Midbrain (tissue), 1 donor: ENCODE data around the gene PXYLP1.
A peak's percentile ranks its signal among the peaks of the same experiment; 100 is the strongest.

Source experiments
- DNase-seq: peaks from one replicate; lab custom pipeline; 2025; lab: John Stamatoyannopoulos, UW

Gene PXYLP1

DNA sequence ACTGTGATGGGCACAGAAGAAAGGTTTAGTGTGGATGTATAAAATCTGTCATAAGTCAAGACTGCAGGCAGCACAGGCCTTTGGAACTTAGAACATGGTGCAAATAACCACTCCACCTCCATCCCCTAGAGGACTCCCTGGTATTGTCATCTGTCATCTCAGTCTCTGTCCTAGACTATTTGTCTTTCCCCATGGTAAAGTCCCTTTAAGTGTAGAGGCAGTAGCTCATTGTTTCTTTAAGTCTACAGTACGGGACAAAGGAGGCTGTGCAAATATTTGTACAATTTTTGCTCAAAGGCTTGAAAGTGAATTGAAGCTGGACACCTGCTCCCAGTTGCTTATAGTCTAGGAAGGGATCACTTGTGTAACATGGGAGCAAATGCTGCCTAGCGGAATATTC lies 3.2 kb upstream of the PXYLP1 start:
- no peak for DNase-seq

DNA sequence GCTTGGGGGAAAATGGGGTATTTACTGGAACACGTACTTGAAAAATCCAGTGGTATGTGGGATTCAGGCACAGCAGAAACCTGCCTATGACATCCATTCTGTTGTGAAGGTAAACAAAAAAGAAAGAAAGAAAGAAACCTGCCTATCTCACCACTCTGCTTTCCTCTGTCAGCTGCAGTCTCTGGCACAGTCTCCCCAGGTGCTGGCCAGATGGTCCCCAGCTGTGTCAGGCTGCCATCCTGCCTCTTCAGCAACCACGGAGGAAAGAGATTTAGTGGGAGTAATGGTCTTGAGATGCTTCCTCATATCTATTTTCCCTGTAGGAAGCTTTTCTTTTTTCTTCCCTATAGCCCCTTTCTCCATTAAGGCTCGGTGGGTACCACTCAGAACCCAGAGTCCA lies 2.5 kb upstream of the PXYLP1 start:
- DNase-seq = no peak

- DNase-seq = no peak
Measured at GRCh38 chr3:141230293-141230692, 1.3 kb upstream of the PXYLP1 start.

DNA sequence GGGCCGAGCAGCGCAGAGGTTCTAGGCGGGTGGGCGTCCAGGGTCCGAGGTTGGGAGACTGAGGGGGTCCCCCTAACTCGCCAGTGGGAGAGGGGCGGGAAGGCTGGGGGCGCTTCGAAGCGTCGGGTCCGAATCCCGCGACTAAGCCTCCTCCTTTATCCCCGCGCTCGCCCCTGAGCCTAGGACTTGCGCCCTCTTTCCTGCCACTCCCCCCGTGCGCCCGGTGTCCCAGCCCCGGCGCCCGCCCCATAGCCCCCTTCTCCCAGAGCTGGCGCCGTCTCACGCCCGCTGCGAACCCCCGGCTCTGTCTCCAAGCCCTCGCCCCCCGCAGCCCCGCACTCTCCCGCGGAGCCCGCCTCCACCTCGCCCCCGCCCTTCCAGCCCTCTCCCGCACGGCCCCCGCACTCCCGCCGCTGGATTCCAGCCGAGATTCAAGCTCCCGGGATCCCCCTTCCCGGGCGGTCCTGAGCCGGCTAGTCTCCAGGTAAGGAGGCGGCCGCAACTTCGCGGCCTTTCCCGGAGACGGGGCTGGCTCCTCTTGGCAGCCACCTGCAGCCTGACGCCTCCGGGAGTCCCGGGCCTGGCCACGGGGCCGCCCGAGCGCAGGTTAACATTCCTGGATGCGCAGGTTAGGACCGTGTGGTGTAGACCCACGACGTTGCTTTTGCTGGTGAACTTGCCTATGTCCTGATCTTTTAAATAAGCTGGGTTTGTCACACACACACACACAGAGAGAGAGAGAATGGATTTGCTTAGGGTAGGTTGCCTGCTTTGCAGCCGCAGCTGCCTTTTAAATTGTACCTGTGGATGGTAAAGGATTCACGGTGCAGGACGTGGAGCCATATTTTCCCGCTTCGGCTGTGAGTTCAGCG lies 563 bp downstream of the PXYLP1 start:
- DNase-seq = no peak

DNA sequence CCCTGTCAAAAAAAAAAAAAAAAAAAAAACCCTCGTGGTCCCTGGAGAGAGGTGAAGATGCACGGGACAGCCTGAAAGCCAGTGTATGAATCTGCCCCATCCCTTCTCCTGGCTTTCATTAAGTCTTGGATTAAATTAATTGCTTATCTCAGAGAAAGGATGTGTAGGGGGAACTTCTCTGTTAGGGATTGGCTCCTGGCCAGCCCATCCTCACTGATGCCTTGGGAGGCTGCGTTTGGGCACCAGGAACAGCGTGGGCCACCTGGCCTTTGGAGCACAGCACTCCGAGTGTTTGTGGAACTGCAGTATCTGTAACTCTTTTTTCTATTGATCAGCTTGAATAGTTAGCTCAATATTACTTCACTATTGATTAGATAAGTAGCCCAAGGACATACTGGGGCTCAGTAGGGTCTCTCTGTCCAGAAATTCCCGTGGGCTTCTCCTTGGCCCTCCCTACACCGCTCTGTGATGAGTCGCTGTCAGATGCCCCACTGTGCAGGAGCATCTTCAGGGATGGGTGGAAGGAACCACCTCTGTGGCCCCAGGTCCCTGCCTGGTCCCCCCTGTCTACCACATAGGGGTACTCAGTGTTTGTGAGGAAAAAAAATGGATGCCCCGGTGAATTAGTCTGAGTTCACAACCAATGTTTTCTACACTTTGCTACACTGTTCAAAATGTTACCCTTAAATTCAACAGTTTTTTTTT lies 2.0 kb downstream of the PXYLP1 start:
- no peak for DNase-seq

DNA sequence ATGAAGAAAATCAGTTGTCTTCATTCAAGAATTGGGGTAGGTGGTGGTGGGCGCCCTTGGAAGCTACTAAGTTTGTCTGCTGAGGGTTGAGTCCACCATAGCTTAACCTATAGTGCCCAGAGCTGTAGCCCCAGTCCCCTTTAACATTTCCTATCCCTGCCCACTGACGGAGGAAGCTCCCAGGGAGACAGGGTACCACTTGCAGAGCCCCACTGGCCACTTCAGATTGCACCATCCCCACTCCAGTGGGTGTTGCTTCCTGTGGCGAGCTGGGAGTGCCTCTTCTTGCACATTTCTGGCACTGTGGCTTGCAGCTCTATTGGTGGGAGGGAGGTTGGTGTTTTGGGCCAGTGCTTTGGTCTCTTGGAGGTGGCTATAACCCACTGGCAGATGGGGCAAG lies 2.7 kb downstream of the PXYLP1 start:
- no peak for DNase-seq

DNA sequence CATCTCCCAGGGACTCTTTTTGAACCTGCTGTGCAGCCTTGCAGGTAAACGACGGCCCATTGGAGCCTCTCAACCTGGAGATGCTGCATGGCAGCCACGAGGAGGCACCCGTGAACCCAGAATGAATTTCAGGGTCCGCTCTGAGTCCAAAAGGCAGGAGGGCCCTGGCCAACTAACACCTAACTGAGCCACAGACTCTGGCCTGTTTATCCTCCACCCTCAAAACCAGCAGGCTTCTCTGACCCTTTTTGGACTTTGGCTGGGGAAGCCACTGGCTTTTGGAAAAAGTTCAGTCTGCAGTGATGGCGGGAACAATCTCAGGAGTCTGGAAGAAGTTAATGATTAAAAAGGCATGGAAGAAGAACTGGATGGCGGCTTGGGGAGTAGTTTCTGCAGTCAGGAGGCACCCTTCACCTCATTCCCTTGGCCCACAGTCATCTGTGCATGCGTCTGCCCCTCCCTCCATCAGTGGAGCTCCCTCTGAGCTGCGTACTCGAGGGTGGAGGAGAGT lies 4.1 kb downstream of the PXYLP1 start:
- DNase-seq = no peak

- no peak for DNase-seq
Measured at GRCh38 chr3:141236361-141236760, 4.7 kb downstream of the PXYLP1 start.

GRCh38 chr3:141237701-141238521 lies 6.3 kb downstream of the PXYLP1 start:
- peak; percentile 13 for DNase-seq

- no peak for DNase-seq
Measured at GRCh38 chr3:141239511-141240281, 8.1 kb downstream of the PXYLP1 start.

GRCh38 chr3:141240286-141240685 lies 8.7 kb downstream of the PXYLP1 start:
- no peak for DNase-seq

DNA sequence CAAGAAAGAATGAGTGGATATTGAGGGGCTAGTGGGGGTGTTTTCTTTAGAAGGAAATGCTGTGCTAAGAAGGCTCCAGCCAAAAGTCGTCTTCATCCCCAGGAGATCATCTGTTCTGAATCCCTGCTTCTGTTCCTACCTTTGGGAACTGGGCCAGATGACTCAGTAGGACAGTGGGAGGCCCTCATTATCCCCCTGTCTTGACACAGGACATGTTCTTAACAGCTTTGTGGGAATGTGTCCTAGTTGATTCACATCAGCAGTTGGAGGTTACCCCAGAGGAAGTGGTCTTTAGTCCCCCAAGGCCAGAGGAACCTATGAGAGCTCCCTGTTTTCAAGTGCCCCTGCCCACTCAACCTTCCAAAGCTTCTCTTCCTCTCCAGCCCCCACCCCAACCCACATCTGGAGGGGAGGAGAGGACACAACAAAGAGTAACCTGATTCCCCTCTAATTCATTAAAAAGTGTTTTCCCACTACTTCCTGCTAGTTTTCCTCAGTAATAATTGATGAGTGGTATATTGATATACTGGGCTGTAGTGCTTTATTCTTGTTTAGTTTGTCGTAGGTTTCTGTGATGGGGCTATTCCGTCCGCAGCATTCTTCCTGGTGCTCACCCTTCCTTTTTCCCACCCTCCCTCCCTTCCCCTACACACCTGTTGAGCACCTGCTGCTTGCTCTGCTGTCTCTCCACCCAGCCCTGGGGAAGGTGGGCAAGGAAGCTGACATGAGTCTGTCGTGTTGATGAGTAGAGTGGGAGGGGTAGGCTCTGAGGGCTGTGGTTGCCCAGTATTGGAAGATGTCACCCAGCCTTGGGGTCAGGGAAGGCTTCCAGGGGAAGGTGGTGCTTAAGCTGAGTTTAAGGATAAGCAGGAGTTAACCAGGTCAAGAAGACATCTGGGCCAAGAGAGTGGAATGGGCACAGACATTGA lies 9.3 kb downstream of the PXYLP1 start:
- no peak for DNase-seq

DNA sequence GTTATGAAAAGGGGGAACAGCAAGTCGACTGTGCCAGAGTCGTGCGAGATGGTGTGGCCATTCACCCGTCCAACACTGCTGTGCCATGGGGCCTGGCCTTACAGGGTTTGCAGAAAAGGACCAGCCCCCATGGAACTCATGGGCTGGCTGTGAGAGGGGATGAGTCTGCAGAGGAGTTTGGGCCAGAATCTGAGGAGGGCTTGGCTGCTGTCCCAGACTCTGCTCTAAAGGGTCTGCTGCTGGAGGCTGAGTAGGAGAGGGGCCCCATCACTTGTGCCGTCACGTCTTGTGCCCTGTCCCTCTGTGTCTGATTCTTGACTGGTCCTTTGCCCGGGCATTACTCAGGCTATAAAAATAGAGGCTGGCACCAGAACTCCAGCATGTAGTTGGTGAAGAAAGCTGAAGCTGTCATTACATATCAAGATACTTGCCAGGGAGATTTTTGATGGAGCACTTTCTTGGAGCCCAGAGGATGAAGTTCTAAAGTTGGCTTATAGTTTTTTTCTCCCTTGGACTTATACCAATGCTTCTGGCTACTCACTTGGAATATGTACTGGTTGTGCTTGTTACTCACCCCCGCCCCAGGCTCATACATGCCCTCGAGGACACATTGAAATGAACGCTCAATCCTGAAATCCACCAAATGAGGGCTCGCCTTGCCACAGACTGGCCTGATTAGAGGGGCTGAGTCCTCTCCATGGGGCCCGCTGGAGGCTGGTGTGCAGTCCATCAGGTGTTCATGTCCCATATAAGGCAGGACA lies 10.2 kb downstream of the PXYLP1 start:
- no peak for DNase-seq

- DNase-seq = no peak
Measured at GRCh38 chr3:141242377-141243092, 10.9 kb downstream of the PXYLP1 start.

DNA sequence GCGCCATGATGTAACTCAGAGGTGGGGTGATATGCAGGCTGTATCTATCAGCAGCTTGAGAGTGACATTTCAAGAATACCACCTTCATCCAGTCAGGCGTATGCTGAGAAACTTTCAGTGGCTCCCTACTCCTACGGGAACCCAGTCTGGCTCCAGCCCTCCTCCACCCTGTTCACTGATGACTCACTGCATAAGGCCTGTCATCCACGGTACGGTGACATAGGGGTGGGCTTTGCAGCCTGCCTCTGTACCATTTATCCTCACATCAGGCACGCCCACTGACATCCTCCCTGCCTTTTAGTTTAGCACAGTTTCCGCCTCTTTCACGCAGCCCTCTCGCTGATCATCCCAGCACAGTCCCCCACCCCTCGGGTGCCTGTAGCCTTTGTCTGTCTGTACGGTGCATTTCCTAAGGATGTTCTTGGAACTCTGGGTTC lies 11.7 kb downstream of the PXYLP1 start:
- DNase-seq = no peak

DNA sequence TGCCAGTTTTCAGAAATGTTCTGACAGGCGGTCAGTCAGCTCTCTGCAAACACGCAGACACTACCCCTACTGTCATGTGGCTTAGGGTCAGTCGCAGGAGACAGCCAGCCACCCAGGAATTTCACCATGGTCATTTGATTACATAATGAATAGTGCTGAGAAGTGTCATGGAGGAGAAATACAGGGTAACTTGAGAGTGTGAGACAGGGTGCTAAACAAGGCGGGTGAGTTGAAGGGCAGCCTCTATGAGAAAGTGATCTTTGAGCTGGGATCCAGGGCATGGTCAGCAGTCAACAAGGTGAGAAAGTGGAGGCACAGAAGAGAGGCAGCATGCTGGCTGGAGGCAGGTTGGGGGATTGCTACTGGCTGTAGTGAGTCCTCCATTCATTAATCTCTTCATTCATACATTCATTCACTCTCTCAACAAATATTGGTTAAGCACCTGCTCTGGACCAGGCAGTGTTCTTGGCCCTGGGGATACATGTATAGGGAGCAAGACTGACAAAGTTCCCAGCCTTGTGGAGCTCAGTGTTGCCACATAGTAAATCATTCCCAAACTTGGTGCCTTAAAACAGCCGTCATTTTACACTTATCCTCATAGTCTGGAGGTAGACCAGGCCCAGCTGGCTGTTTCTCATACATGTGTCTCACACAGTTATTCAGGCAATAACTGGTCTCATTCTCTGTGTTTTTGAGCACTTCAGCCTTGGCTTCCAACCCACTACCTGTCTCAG lies 14.8 kb downstream of the PXYLP1 start:
- no peak for DNase-seq

- DNase-seq = no peak
Measured at GRCh38 chr3:141246958-141247301, 15.3 kb downstream of the PXYLP1 start.

GRCh38 chr3:141248064-141248463 lies 16.4 kb downstream of the PXYLP1 start:
- no peak for DNase-seq
